ENCODE data around the gene PHYKPL.
"Not testable (repeated sequence)": the region's sequence is repeated elsewhere in the genome, so short reads cannot be mapped to it uniquely, and the experiment has no call there.

PHYKPL gene

DNA sequence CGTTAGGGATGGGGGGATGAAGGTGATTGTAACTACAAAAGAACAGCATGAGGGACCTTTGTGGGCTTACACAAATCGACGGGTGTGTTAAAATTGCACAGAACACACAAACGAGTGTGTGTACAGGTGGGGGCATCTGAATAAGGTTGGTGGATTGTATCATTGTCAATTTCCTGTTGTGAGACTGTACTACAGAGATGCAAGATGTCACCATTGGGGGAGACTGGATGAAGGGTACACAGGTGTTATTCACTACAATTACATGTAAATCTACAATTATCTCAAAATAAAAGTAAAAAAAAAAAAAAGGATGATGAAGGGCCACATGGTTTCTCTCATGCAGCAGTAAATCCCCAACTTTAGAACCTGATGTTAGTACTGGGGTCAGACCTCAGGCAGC, 31.4 kb upstream of the PHYKPL start:
- DNase-seq (ENCODE audit: low read depth) = no peak

DNA sequence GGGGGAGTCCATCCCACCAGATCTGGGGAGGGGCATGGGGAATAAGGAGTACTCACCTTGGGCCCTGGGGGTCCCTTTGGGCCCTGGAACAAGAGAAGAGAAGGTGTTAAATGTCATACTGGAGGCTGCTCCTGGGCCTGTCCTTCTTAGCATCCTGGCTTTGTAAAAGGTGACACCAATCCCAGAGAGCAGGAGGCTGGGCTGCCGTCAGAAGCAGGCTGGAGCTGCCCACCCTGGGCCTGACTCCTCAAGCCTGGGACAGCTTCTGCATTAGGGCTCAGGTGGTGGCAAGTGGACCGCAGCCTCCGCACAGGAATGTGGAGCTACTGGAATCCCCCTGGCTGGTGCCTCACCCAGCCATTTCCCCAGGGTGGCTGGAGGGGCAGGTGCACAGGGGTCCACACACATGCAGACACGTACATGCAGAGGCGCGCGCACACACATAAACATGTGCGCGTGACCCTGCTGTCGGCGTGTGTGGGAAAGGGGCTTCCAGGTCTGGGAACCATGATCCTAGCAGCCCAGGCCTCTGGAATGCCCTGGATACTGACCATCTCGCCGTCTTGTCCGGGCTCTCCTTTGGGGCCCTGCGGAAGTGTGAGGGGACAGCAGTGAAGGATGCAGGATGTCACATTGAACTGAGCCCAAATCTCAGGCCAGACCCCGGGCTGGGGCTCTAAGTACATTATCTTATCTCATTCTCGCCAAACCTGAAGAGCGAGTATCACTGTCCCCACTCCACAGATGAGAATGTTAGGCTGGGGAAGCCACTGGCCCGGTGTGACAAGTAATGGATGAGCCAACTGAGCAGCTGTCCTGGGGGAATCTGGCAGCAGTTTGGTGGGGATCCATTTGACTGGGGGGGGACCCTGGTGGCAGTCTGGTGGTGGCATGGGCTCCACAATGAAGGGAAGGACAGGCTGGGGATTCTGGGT, 29.3 kb upstream of the PHYKPL start:
- no peak for DNase-seq (ENCODE audit: low read depth)

DNA sequence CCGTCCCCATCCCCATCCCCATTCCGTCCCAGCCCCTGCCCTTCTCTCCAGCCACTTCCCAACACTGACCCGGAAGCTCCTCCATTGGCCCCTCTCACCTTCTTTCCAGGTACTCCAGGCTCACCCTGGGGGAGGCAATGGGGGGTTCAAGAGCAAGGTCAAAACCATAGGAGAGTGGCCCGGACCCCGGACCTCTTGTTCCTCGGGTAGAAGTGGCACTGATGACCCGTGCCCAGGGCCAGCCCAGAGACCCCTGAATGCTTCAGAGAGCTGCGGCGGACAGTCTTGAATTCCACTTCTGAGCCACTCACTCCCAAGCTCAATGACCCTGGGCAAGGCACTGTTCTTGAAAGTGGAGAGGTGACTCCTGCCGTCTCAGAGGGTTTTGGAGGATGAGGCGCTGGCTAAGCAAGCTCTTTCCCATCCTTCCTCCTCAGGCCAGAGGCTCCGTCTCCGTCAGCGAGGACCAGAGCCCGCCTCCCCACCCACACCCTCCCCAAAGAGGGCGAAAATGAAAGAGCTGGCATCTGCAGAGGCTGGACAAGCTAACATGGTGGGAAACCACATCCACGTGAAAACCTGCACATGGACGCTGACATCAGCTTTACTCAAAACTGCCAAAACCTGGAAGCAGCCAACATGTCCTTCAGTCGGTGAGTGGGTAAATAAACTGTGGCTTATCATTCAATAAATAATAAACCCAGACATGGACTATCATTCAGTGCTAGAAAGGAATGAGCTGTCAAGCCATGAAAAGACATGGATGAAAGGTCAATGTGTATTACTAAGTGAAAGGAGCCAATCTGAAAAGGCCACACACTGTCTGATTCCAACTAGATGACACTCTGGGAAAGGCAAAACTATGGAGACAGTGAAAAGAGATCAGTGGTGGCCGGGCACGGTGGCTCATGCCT, 27.3 kb upstream of the PHYKPL start:
- DNase-seq (ENCODE audit: low read depth) = no peak

DNA sequence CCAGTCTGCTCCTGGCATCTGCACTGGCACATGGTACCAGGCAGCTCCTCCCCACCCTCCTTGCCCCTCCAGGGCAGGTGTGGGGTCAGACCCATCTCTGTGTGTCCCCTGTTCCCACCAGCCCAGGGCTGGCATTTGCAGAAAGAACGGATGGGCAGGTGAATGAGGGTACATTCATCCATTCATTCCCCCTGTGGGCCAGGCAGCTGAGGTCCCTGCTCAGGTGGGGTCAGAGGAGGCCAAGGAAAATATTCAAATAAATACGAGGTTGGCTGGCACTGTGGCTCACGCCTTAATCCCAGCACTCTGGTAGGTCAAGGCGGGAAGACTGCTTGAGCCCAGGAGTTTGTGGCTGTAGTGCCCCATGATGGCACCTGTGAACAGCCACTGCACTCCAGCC, 25.0 kb upstream of the PHYKPL start:
- no peak for DNase-seq (ENCODE audit: low read depth)

DNA sequence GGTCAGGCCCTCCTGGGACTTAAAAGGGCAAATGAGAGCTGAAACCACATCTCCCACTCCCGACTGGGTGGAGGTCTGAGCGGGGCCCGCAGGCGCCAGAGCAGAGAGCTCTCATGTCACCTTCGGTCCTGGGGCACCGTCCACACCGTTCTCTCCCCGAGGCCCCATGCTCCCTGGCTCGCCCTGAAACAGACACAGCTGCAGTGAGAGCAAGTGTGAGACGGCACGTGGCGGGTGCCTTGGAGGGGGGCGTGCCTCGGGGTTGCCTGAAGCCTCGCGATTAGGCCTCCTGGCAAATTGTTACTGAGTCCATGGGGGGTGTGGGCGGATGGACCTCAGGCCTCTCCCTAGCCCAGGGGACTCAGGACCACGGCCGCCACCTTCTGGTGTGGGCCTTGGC, 24.1 kb upstream of the PHYKPL start:
- DNase-seq (ENCODE audit: low read depth) = no peak

DNA sequence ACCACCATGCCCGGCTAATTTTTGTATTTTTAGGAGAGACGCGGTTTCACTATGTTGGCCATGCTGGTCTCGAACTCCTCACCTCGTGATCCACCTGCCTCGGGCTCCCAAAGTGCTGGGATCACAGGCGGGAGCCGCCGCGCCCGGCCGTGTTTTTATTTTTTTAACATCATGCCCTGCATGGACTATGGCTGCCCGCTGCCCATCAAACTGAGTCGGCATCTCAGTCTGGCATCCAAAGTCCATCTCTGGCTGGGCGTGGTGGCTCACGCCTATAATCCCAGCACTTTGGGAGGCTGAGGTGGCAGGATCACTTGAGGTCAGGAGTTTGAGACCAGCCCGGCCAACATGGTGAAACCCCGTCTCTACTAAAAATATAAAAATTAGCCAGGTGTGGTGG, 21.0 kb upstream of the PHYKPL start:
- DNase-seq (ENCODE audit: low read depth) = not testable (repeated sequence)

DNA sequence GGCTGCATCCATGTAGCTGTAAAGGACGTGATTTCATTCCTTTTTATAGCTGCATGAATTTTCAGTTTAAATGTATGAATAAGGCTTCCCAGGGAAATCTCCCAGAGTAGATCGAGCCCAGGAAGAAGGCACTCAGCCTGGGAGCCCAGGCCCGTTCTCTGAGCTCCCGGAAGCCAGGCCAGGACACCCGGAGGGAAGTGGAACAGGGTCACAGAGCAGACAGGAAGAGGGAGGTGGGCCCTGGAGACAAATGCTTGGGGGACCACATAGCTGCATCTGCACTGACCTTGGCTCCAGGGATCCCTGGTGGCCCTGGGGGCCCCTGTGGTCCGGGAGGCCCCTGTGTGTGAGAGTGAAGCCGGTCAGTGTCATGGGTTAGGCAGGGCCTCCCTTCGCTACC, 19.7 kb upstream of the PHYKPL start:
- DNase-seq (ENCODE audit: low read depth) = no peak

DNA sequence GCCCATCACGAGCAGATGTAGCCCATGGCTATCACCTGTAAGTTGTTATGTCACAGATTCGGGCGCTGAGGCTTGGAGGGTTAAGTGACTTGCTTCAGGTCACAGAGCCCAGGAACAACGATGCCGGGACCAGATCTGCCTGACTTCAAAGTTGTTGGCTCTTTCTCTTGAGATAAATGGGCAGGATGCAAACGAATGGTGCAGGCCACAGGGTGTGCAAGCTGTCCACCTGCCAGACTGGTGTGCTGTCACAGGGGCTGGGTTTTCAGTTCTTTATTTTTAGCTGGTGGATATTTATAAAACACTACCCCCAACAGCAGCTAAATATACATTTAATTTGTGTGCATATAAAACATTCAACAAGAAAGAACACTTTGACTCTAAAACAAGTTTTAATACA, 17.7 kb upstream of the PHYKPL start:
- DNase-seq (ENCODE audit: low read depth) = no peak

DNA sequence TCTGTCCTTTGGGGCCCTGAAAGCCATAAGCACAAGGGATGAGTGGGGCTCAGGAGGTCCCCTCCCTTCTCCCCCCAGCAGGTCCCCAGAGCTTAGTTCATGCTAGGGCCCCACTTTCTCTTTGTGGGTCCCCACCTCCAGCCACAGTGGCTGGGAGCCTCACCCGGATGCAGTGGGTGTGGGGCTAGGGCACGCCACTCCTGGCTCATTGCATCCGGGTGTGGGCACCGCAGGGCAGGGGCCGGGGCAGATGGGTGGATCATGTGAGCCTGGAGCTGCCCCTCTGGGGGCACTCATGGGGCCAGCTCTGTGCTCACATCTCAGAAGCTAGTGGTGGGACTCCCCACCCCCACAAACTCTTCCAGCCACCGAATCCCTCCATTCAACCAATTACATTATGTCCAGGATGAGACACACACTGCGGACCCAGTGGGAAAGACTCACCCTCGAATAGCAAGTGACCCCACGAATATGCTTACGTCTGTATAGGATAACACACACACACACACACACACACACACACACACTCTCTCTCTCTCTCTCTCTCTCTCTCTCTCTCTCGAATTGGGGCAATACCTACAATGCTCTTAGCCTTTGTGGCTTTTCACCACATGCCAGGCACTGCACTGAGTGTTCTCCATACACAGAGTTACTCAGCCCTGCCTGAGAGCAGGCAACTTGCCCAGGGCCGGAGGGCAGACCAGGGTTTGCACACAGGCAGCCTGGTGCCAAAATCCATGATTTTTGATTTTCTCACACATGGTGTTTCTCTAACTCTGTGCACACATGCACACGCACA, 16.8 kb upstream of the PHYKPL start:
- no peak for DNase-seq (ENCODE audit: low read depth)

DNA sequence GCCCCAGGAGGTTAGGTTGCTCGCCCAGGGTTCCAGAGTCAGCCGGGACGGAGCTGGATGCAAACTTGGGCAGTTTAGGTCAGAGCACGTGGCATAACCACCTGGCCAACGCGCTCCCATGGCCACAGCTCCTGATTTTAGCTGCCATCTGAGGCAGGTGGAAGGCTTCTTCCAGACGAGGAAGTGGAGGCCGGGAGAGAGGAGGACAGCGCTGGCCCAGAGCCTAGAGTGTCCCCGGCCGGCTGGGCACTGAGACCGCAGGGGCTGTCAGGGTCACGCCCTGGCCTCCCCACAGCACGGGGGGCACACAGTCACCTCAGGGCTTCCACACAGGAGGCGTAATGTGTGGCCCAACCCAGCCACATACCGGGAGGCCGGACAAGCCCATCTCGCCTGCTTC, 16.1 kb upstream of the PHYKPL start:
- no peak for DNase-seq (ENCODE audit: low read depth)

DNA sequence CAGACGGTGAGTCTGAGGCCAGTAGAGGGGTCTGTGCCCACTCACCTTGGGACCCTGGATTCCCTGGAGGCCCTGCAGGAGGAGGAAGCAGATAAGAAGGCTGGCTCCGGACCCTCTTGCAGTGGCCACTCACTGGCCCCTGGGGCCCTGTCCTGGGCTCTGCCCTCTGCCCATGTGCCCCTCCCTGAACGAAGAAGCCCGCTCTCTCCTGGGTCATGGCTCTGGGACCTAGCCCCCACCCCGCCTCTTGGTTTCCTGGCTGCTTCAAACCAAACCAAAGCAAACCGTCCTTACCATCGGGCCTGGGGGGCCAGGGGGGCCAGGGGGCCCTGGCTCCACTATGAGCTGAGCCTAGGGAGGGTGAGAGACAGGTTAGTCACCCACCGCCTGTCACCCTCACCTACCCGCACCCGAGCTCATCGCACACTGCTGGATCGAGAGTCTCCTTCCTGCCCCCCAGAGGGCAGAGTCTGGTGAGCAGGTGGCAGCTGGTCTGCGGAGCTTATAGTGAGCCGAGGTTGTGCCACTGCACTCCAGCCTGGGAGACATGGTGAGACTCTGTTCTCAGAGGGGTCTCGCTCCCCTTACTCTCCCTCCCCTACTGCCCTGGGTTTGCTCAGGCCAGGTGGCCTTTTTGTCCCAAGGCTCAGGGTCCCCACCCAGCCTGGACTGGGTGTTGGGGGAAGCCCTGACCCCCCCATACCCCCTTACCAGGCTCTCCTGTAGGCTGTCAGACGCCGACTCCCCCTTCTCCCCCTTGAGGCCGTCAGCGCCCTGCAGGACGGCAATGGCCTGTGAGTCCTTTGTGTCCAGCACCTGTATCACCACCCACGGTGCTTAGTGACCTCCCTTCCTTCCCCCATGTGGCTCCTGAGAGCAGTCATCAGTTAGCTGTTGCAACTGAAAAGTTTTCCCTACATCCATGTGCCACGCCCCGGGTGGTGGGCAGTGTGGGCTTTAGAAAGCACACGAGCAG, 15.2 kb upstream of the PHYKPL start:
- no peak for DNase-seq (ENCODE audit: low read depth)

DNA sequence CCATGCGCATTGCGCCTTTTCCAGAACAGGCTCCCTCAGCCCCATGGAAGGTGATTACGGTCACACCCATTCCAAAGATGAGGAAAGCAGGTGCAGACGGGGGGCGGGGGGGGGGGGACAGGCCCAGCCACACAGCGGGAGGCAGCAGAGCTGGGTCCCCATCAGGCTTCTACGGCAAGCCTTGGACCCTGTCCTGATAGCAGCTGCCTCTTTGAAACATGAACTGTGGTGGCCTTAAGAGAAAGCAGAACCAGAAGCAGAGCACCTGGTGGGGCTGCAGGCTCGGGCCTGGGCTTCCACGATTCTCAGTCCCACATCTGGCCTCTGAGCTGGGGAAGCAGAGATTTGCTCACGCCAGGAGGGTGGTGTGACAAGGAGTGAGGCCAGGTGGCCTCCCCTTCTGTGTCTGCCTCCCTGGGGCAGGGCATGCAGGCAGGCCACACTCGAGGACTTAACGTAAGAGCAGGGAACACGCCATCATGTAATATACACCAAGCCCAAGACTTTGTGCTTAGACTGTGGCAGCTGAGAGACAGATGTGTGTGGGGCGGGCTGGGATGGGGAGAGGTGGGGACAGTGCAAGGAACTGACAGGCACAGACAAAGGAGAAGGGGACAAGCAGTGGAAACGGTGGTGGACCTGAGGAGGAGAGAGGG, 14.2 kb upstream of the PHYKPL start:
- no peak for DNase-seq (ENCODE audit: low read depth)

DNA sequence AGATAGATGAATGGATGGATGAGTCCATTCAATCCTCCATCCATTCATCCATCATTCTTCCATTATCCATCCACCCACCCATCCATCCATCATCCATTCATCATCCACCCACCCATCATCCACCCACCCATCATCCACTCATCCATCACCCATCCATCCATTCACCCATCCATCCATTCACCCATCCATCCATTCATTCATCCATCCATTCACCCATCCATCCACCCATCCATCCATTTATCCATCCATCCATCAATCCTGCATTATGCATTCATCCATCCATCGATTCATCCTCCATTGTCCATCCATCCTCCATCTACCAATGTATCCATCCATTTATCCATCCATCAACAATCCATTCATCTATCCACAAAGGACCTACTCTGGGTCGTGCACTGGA, 12.8 kb upstream of the PHYKPL start:
- no peak for DNase-seq (ENCODE audit: low read depth)

DNA sequence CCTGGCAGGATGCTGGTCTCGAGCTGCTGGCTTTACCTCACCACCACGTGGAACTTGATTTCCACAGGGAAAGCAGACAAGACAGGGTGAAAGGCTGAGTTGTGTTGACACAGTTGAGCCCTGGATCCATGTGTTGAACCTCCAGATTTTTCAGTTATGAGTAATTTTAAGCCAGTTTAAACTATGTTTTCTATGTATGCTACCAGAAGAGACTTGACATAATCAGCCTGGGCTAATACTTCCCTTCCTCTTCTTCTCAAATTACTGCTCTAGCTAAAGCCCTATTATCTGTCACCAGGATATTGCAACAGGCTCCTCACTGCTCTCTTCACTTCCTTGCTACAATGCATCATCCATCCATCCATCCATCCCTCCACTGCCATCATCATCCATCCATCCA, 12.0 kb upstream of the PHYKPL start:
- no peak for DNase-seq (ENCODE audit: low read depth)

DNA sequence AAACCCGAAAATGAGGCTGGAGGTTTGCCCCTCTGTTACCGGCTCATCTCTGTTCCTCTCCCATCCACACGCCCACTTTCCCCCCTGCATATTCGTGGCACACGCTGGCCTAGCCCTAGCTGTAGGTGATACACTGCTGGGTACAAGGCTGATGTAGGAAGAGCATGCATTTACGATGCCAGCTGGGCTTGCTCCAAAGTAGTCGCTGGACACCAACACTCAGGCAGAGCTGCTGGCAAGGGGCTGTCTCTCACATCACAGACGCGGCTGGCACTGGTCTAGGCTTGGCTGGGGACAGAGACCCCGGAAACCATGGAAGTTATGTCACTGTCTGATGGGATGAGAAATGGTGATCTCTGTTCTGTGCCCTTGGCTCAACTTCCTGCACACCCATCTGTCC, 9.8 kb upstream of the PHYKPL start:
- DNase-seq (ENCODE audit: low read depth) = no peak

DNA sequence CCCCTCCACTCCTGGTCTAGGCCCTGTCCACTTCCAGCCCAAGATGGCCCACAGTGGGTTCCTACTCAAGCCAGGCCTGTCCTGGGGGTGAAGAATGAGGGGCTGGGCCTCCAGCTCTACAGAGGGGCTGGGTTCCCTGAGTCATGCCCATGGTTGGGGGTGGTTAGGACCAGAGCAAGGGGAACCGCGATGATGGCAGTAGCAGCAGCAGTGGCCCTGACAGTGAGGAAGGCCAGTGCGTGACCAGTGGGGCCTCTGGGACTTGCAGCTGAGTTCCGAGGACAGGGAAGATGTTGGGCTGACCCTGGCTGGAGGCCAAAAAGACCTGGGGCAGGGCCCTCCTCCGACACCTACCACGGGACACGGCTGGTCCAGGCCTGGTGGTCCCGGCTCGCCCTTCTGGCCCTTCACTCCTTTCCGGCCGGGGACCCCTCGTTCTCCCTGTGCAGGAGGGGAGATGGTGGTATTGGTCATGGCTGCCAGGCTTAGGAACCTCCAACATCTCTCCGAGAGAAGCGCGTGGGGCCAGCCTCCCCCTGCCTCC, 9.2 kb upstream of the PHYKPL start:
- no peak for DNase-seq (ENCODE audit: low read depth)

DNA sequence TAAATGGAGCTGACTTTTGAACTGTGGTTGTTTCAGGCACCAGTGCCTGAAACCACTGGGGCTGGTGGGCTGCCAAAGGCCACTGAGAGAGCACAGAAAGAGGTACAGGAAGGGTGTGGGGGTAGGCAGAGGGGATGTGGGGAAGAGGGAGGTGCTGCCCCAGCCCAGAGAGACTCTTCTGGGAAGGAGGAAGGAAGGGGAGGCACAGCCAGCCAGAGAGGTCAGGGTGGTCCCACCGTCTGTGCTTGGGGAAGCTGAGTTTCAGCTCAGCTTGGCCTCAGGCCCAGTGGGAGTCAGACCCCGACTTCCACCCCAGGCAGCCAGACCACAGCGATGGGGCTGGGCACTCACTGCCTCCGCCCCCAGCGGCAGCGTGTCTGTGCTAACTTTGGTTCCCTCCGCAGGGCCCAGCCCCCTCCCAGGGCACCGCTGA, 8.6 kb upstream of the PHYKPL start:
- no peak for DNase-seq (ENCODE audit: low read depth)

DNA sequence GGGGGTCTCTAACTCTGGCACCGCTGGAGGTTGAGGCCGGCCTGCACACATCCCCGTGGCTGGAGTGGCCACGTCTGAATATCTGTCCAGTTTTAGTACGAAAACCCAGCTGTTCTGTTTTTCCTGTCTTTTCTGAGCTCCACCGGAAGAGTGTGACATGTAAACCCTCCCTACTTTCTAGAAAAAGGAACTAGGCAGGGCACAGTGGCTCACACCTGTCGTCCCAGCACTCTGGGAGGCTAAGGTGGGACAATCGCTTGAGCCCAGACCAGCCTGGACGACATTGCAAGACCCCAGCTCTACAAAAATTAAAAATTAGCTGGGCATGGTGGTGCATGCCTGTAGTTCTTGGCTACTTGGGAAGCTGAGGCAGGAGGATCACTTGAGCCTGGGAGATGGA, 8.2 kb upstream of the PHYKPL start:
- no peak for DNase-seq (ENCODE audit: low read depth)

DNA sequence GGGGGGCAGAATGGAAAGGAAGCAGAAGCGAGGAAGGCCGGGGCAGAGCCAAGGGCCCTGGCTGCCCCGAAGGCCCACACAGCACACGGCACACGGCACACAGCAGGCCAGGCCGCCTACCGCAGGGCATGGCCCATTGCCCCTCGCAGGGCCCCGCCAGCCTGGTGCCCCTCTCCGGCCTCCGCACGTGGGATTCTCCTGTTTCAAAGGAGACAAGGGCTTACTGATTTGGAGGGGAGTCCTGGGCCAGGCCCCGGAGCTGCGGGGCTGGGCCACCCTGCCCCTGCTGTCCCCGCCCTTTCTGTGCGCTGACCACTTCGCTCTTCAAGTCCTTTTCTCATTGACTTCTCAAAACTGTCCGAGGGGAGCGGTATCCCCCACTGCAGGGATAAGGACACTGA, 7.7 kb upstream of the PHYKPL start:
- DNase-seq (ENCODE audit: low read depth) = no peak

DNA sequence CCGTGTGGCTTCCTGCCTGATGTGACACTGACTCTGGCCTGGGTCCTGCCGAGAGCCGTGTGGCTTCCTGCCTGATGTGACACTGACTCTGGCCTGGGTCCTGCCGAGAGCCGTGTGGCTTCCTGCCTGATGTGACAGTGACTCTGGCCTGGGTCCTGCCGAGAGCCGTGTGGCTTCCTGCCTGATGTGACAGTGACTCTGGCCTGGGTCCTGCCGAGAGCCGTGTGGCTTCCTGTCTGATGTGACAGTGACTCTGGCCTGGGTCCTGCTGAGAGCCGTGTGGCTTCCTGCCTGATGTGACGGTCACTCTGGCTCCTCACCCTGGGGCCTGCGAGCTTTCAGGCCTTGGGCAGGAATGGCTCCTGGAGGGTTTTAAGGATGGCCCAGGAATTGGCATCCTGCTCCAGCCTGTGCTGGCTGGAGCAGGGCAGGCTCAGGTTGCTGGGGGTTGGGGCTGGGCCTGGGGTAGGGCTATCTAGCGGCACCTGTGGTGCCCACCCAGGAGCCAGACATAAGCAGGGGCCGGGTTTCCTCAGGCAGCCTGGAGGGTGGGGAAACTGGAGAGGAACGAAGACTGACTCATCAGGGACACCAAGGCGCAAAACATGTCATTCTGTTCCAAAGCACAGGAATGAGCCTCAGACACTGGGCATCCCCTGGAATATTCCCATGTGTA, 7.2 kb upstream of the PHYKPL start:
- not testable (repeated sequence) for DNase-seq (ENCODE audit: low read depth)

All from stimulated activated CD8-positive, alpha-beta memory T cell treated with anti-CD3 and anti-CD28 coated beads, Interleukin-12 subunit alpha, Interleukin-12 subunit beta, amount 100 ng/mL, for 1 hour (primary cell).